H1 (cell line): Measurements from ENCODE around the gene NKD2. TPM values are rescaled to one million over a fixed set of nuclear protein-coding genes. Genes with fewer than 3 reads are reported as not detected.

Source experiments
- ATF2 ChIP-seq: IDR thresholded peaks from 2 replicates; pipeline ENCODE4 v1.6.1; 2012; ENCODE audit warnings: low read length, inconsistent platforms
- ATF3 ChIP-seq: IDR thresholded peaks from 2 replicates; pipeline ENCODE4 v1.6.1; 2011; ENCODE audit warnings: low read depth, mild to moderate bottlenecking, low read length; ENCODE audit not compliant: insufficient read depth
- BACH1 ChIP-seq: IDR thresholded peaks from 2 replicates; pipeline ENCODE4 v1.6.1; 2012; ENCODE audit warnings: low read length, improper control_type of control experiment
- CEBPB ChIP-seq: IDR thresholded peaks from 2 replicates; pipeline ENCODE4 v1.6.1; 2012; ENCODE audit warnings: low read depth, low read length
- FOSL1 ChIP-seq: IDR thresholded peaks from 2 replicates; pipeline ENCODE4 v1.6.1; 2011; ENCODE audit warnings: mild to moderate bottlenecking, low read depth, low read length, moderate library complexity; ENCODE audit not compliant: insufficient read depth
- JUND ChIP-seq: IDR thresholded peaks from 2 replicates; pipeline ENCODE4 v1.6.1; 2011; ENCODE audit warnings: mild to moderate bottlenecking, improper control_type of control experiment, low read length
- TEAD4 ChIP-seq: IDR thresholded peaks from 2 replicates; pipeline ENCODE4 v1.6.1; 2012; ENCODE audit warnings: low read depth, low read length, inconsistent platforms, mixed read lengths
- polyA plus RNA-seq, 7 experiments: library from polyadenylated mRNA; depleted of rRNA in 3 of 7; stranded (reverse) in 5 of 7; unstranded in 2 of 7; fragments of >200 nt in 5 of 7; fragments of 200-250 nt in 2 of 7; gene quantifications; 1 replicate in 5 of 7; 2 replicates in 1 of 7; 4 replicates in 1 of 7; pipeline versions ENCODE4 v1.2.1 to v1.2.3, GENCODE V29; 2011 to 2013; ENCODE audit warnings: missing spikeins in 2 of 7, mixed read lengths in 2 of 7
- total RNA-seq: library from RNA; stranded (reverse); fragmentation: NEBNext Ultra II Directional; extraction: Animal tissue kit (Norgen Biotek cat#: 25700); gene quantifications from 2 replicates; pipeline ENCODE4 v1.2.1, GENCODE V29; 2021

NKD2 gene
- total and polyA plus RNA-seq, 2 of the 8 experiments (the other 6 are each of a cell fraction or from before 2014, with no cell fraction given) = 5.5 to 7.9 TPM

DNA sequence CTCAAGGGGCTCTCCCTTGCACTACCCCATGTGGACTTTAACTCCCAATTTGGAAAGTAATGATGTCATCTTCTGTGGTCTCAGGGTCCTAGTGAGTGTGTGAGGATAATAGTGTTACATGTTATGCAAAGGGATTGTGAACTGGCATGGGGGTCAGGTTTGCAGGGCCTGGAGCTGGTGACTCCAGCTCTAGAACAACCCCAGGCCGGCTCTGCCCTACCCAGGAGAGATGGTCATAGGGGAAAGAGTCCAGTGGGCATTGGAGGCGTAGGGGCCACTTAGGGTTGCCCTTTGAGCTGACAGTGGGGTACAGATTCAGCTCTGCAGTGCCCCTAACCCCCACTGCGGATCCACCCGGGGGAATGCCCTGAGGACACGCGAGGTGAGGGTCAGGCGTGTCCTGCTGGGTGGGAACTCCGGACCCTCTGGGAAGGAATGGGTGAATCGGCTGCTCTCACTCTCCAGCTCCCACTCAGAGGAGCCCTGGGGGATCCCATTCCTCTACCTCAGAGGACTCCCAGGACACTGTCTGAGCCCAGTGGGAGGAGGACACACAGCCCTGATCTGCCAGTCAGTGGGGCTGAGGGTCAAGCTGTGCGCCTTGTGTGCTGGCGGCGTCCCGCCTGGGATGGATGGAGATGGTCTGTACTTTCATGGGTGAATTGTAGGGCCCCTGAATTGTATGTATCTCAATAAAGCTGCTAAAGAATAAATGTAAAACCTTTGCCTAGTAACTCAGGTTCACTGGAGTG lies 2.5 kb upstream of the NKD2 start (continued):
- no peak for TF ChIP-seq TEAD4
- no peak for TF ChIP-seq JUND
- TF ChIP-seq ATF2 = no peak
- TF ChIP-seq BACH1 = no peak
- TF ChIP-seq CEBPB = no peak
- no peak for TF ChIP-seq ATF3
- TF ChIP-seq FOSL1 = no peak
- TF ChIP-seq, all 59 proteins: peak for 0
